NCI-H2227 treated with DMSO at 0.1 percent for 48 hours (cell line): Measurements from ENCODE around the gene FANCL.
"Not testable (repeated sequence)": the region's sequence is repeated elsewhere in the genome, so short reads cannot be mapped to it uniquely, and the experiment has no call there.

Experiments
- DNase-seq: peaks from one replicate; lab custom pipeline; 2025; lab: John Stamatoyannopoulos, UW

Gene FANCL

GRCh38 chr2:58140508-58141072 is 100.5 kb downstream of the FANCL start:
- no peak for DNase-seq

- DNase-seq = no peak
These were observed 102.6 kb downstream of the FANCL start for GRCh38 chr2:58138396-58139030.

- no peak for DNase-seq
These were observed 103.3 kb downstream of the FANCL start for GRCh38 chr2:58137856-58138255.

- no peak for DNase-seq
These were observed 103.9 kb downstream of the FANCL start for GRCh38 chr2:58137221-58137620.

- no peak for DNase-seq
These were observed 105.3 kb downstream of the FANCL start for GRCh38 chr2:58135861-58136260.

- DNase-seq = no peak
These were observed 107.7 kb downstream of the FANCL start for GRCh38 chr2:58133395-58133794.

- peak; percentile 31 for DNase-seq
These were observed 109.7 kb downstream of the FANCL start for GRCh38 chr2:58131191-58132011.

- no peak for DNase-seq
These were observed 110.9 kb downstream of the FANCL start for GRCh38 chr2:58130238-58130637.

- no peak for DNase-seq
These were observed 114.0 kb downstream of the FANCL start for GRCh38 chr2:58127111-58127510.

GRCh38 chr2:58122540-58122939 is 118.6 kb downstream of the FANCL start:
- DNase-seq = no peak

GRCh38 chr2:58122040-58122439 is 119.1 kb downstream of the FANCL start:
- no peak for DNase-seq

- no peak for DNase-seq
These were observed 120.4 kb downstream of the FANCL start for GRCh38 chr2:58120626-58121229.

GRCh38 chr2:58113563-58113962 is 127.6 kb downstream of the FANCL start:
- DNase-seq = not testable (repeated sequence)

GRCh38 chr2:58110765-58111164 is 130.4 kb downstream of the FANCL start:
- DNase-seq = no peak

GRCh38 chr2:58109481-58109880 is 131.6 kb downstream of the FANCL start:
- no peak for DNase-seq
